BJ (cell line): Measurements from ENCODE around the gene SPOCD1. TPM values are rescaled to one million over a fixed set of nuclear protein-coding genes. Genes with fewer than 3 reads are reported as not detected.
A peak's percentile ranks its signal among the peaks of the same experiment; 100 is the strongest.

ENCODE experiments used
- CTCF ChIA-PET: fragments of 350-600 bp; formaldehyde crosslinking; extraction: SDS; loops from one replicate; lab custom pipeline; 2021; ENCODE audit warnings: antibody characterized with exemption, inconsistent platforms; lab: Yijun Ruan, JAX
- POLR2A ChIA-PET: fragments of 300-600 bp; sonication (Branson Sonifier 250); formaldehyde crosslinking; extraction: SDS; loops from one replicate; lab custom pipeline; 2021; ENCODE audit warnings: antibody characterized with exemption; lab: Charles Lee
- DNase-seq: peaks from one replicate; pipeline ENCODE4 v3.0.0-alpha.2; 2011; ENCODE audit warnings: low read depth
- H3K27me3 ChIP-seq: 2 replicates; pipeline ENCODE4 v1.6.0; 2011; ENCODE audit warnings: low read length; ENCODE audit not compliant: control insufficient read depth, insufficient read depth
- H3K36me3 ChIP-seq: 2 replicates; pipeline ENCODE4 v1.5.1; 2011; ENCODE audit warnings: low read length; ENCODE audit not compliant: control insufficient read depth, insufficient read depth
- H3K4me3 ChIP-seq: 2 replicates; pipeline ENCODE4 v1.5.1; 2011; ENCODE audit warnings: low read depth, mild to moderate bottlenecking, control low read depth, low read length
- CTCF ChIP-seq: IDR thresholded peaks from 2 replicates; pipeline ENCODE4 v1.5.1; 2011; ENCODE audit warnings: low read depth, mild to moderate bottlenecking, control low read depth, inconsistent platforms, low read length, moderate library complexity; ENCODE audit not compliant: insufficient read depth
- polyA plus RNA-seq: library from polyadenylated mRNA; depleted of rRNA; stranded (reverse); fragments of >200 nt; gene quantifications from 2 replicates; pipeline ENCODE4 v1.2.3, GENCODE V29; 2011

Gene SPOCD1
- polyA plus RNA-seq, 1 experiment: 169 TPM

- CTCF ChIA-PET: interaction anchor here (1.0 to 4.2 kb wide), 5 partner anchors 11 to 237 kb away, joined by 3 to 28 read pairs (median 4); partner anchors contain the start of gene SPOCD1
- POLR2A ChIA-PET: interaction anchor here (0.8 kb wide), 1 partner anchor 185 kb away, joined by 3 read pairs; no protein-coding TSS in a partner anchor
- no peaks in the 10 kb centered on the region for H3K36me3 ChIP-seq
- H3K4me3 ChIP-seq: no peak overlapping the region
- TF ChIP-seq CTCF: no peak
- H3K27me3 ChIP-seq: no peaks in the 10 kb centered on the region
- DNase-seq: no peak
Measured at GRCh38 chr1:31799895-31800673, 15.7 kb downstream of the SPOCD1 start.

GRCh38 chr1:31799196-31799894 lies 16.5 kb downstream of the SPOCD1 start:
- no peak for DNase-seq
- no peak for TF ChIP-seq CTCF
- H3K4me3 ChIP-seq: no peak overlapping the region

GRCh38 chr1:31798433-31799195 lies 17.2 kb downstream of the SPOCD1 start:
- no peak for TF ChIP-seq CTCF
- no peaks in the 10 kb centered on the region for H3K27me3 ChIP-seq
- peak; percentile 69 for DNase-seq
- H3K4me3 ChIP-seq: peak overlapping the region; percentile 59
- ChIA-PET CTCF (interaction anchor here (1.0 to 4.2 kb wide), 5 partner anchors 10 to 264 kb away, joined by 3 to 28 read pairs (median 7); no protein-coding TSS in a partner anchor), POLR2A (interaction anchor here (0.5 to 0.6 kb wide), 3 partner anchors 230 to 886 kb away, joined by 3 to 7 read pairs (median 4); no protein-coding TSS in a partner anchor)
- H3K36me3 ChIP-seq: no peaks in the 10 kb centered on the region

More at GRCh38 chr1:31799196-31799894, 16.5 kb downstream of the SPOCD1 start:
- ChIA-PET POLR2A (interaction anchor here (0.5 kb wide), 1 partner anchor 327 kb away, joined by 7 read pairs; no protein-coding TSS in a partner anchor), CTCF (interaction anchor here (1.0 to 4.2 kb wide), 5 partner anchors 10 to 236 kb away, joined by 3 to 28 read pairs (median 4); no protein-coding TSS in a partner anchor)
- Histone ChIP-seq H3K27me3 (no peaks in the 10 kb centered on the region), H3K36me3 (no peaks in the 10 kb centered on the region)

GRCh38 chr1:31798086-31798432 lies 17.8 kb downstream of the SPOCD1 start:
- no peak for DNase-seq
- Histone ChIP-seq H3K27me3 (no peaks in the 10 kb centered on the region), H3K4me3 (peak overlapping the region; percentile 59), H3K36me3 (peaks cover 3% of the 10 kb centered on the region; the same call in 1 of the 2 replicates)
- ChIA-PET POLR2A (interaction anchor here (0.6 kb wide), 1 partner anchor 230 kb away, joined by 4 read pairs; no protein-coding TSS in a partner anchor), CTCF (interaction anchor here (1.0 to 4.2 kb wide), 7 partner anchors 9 to 265 kb away, joined by 3 to 28 read pairs (median 6); no protein-coding TSS in a partner anchor)
- no peak for TF ChIP-seq CTCF
